GM18861 (cell line): ENCODE measurements around the gene PRKRIP1.
"Not testable (repeated sequence)": the region's sequence is repeated elsewhere in the genome, so short reads cannot be mapped to it uniquely, and the experiment has no call there.

ENCODE experiments used
- ATAC-seq: cut with Tn5 transposase; IDR thresholded peaks from one replicate; pipeline ENCODE4 v1.9.1; 2021; ENCODE audit not compliant: unreplicated experiment

PRKRIP1 gene

GRCh38 chr7:102474736-102475435 is 78.7 kb downstream of the PRKRIP1 start:
- ATAC-seq, result not testable (repeated sequence)
